GM23338 (cell line): ENCODE measurements around the gene A1BG. TPM values are rescaled to one million over a fixed set of nuclear protein-coding genes. Genes with fewer than 3 reads are reported as not detected.

Experiments used
- ATAC-seq: fragments of 200-7000 bp; cut with Tn5 transposase; 3 replicates; pipeline ENCODE4 v1.9.1; 2020
- DNase-seq: peaks from one replicate; pipeline ENCODE4 v3.0.0-alpha.2; 2015; ENCODE audit warnings: low spot score
- H2AFZ ChIP-seq: fragments of 200-600 bp; sonication (generic); 2 replicates; pipeline ENCODE4 v1.8.0; 2016; ENCODE audit warnings: antibody characterized with exemption, mild to moderate bottlenecking, moderate library complexity
- H3F3A ChIP-seq: fragments of 200-600 bp; sonication (generic); replicated peaks from 2 replicates; pipeline ENCODE4 v1.8.0; 2017; ENCODE audit warnings: antibody characterized with exemption, mixed run types, low read depth
- H3K27ac ChIP-seq: fragments of 200-600 bp; sonication (generic); 2 replicates; pipeline ENCODE4 v1.6.1; 2016; ENCODE audit warnings: low read depth
- H3K27me3 ChIP-seq: fragments of 200-600 bp; sonication (generic); 2 replicates; pipeline ENCODE4 v1.8.0; 2016; ENCODE audit warnings: mild to moderate bottlenecking, mixed run types, moderate library complexity; ENCODE audit not compliant: insufficient read depth
- H3K36me3 ChIP-seq: fragments of 200-600 bp; sonication (generic); 2 replicates; pipeline ENCODE4 v1.8.0; 2016; ENCODE audit warnings: mild to moderate bottlenecking; ENCODE audit not compliant: insufficient read depth
- H3K4me1 ChIP-seq: fragments of 200-600 bp; sonication (generic); 2 replicates; pipeline ENCODE4 v1.8.0; 2016; ENCODE audit warnings: mild to moderate bottlenecking, moderate library complexity; ENCODE audit not compliant: insufficient read depth
- H3K4me2 ChIP-seq: fragments of 200-600 bp; sonication (generic); 2 replicates; pipeline ENCODE4 v1.7.1; 2017; ENCODE audit warnings: mixed run types
- H3K4me3 ChIP-seq: fragments of 200-600 bp; sonication (generic); 2 replicates; pipeline ENCODE4 v1.6.1; 2016; ENCODE audit warnings: mixed run types
- H3K79me2 ChIP-seq: fragments of 200-600 bp; sonication (generic); replicated peaks from 2 replicates; pipeline ENCODE4 v1.8.0; 2017; ENCODE audit warnings: mild to moderate bottlenecking; ENCODE audit not compliant: insufficient read depth
- H3K9me2 ChIP-seq: fragments of 200-600 bp; sonication (generic); 2 replicates; pipeline ENCODE4 v1.8.0; 2017; ENCODE audit not compliant: insufficient read depth
- H4K20me1 ChIP-seq: fragments of 200-600 bp; sonication (generic); replicated peaks from 2 replicates; pipeline ENCODE4 v1.8.0; 2017; ENCODE audit warnings: mild to moderate bottlenecking; ENCODE audit not compliant: insufficient read depth
- H3K27ac Mint-ChIP-seq: 2 replicates; pipeline ENCODE4 v1.8.0; 2020; ENCODE audit warnings: inconsistent platforms, mild to moderate bottlenecking, moderate library complexity, mixed read lengths
- H3K27me3 Mint-ChIP-seq: 3 replicates; pipeline ENCODE4 v1.8.0; 2022; ENCODE audit warnings: low read depth, mild to moderate bottlenecking, moderate library complexity, mixed read lengths, inconsistent platforms; ENCODE audit not compliant: insufficient read depth, poor library complexity
- H3K36me3 Mint-ChIP-seq: 3 replicates; pipeline ENCODE4 v1.8.0; 2021; ENCODE audit warnings: low read depth, mild to moderate bottlenecking, inconsistent platforms, moderate library complexity, mixed read lengths
- H3K4me1 Mint-ChIP-seq: 3 replicates; pipeline ENCODE4 v1.8.0; 2020; ENCODE audit warnings: mild to moderate bottlenecking, inconsistent platforms, mixed read lengths
- H3K4me3 Mint-ChIP-seq: 3 replicates; pipeline ENCODE4 v1.8.0; 2021; ENCODE audit warnings: moderate library complexity, mild to moderate bottlenecking, inconsistent platforms, mixed read lengths
- H3K9me3 Mint-ChIP-seq: 3 replicates; pipeline ENCODE4 v1.8.0; 2020; ENCODE audit warnings: moderate library complexity, mild to moderate bottlenecking, inconsistent platforms, mixed read lengths
- ETS1 ChIP-seq: IDR thresholded peaks from 2 replicates; pipeline ENCODE4 v1.6.1; 2016; ENCODE audit warnings: antibody characterized with exemption
- EZH2 ChIP-seq: fragments of 200-600 bp; sonication (generic); IDR thresholded peaks from one replicate; pipeline ENCODE4 v1.8.0; 2017; ENCODE audit warnings: antibody characterized with exemption, mild to moderate bottlenecking, low read depth; ENCODE audit not compliant: unreplicated experiment
- NANOG ChIP-seq: IDR thresholded peaks from 2 replicates; pipeline ENCODE4 v1.6.1; 2016; ENCODE audit warnings: antibody characterized with exemption, borderline replicate concordance
- POLR2AphosphoS5 ChIP-seq: IDR thresholded peaks from 2 replicates; pipeline ENCODE4 v1.6.1; 2016; ENCODE audit warnings: antibody characterized with exemption, low read depth
- REST ChIP-seq: IDR thresholded peaks from one replicate; pipeline ENCODE4 v1.6.1; 2018; ENCODE audit warnings: antibody characterized with exemption; ENCODE audit not compliant: unreplicated experiment
- STAT1 ChIP-seq: IDR thresholded peaks from one replicate; pipeline ENCODE4 v1.6.1; 2016; ENCODE audit warnings: antibody characterized with exemption; ENCODE audit not compliant: unreplicated experiment
- ZNF462 ChIP-seq: fragments of 250-450 bp; sonication (Bioruptor Pico); IDR thresholded peaks from 2 replicates; pipeline ENCODE4 v1.5.0; 2020; ENCODE audit warnings: mild to moderate bottlenecking, moderate library complexity
- polyA plus RNA-seq: library from polyadenylated mRNA; unstranded; fragments of >200 nt; fragmentation: Nextera tagmentation; extraction: Ambion mirVana; gene quantifications from 2 replicates; pipeline ENCODE4 v1.2.1, GENCODE V29; 2016
- total RNA-seq: library from RNA; depleted of rRNA; stranded (reverse); fragments of >200 nt; shearing (Covaris generic); gene quantifications from 2 replicates; pipeline ENCODE4 v1.2.3, GENCODE V29; 2014

Gene A1BG
- total and polyA plus RNA-seq, 2 experiments from 2014 or later: 17.7 to 43.5 TPM

- TF ChIP-seq EZH2 (no peak), NANOG (no peak), ZNF462 (CRISPR knock-in tag) (no peak), POLR2AphosphoS5 (no peak), REST (no peak), STAT1 (no peak), ETS1 (no peak)
- Mint-ChIP-seq H3K4me3 (no peak overlapping the region), H3K27me3 (peaks cover 6% of the 10 kb centered on the region), H3K36me3 (no peaks in the 10 kb centered on the region), H3K9me3 (peaks cover 3% of the 10 kb centered on the region; the same call in 1 of the 3 replicates), H3K27ac (peak overlapping the region; percentile 84; the same call in 1 of the 2 replicates), H3K4me1 (no peaks in the 10 kb centered on the region; the same call in 2 of the 3 replicates)
- Histone ChIP-seq H3K27me3 (peaks cover 33% of the 10 kb centered on the region), H3K9me2 (no peaks in the 10 kb centered on the region), H4K20me1 (no peaks in the 10 kb centered on the region; the same call in 1 of the 2 replicates), H3F3A (peaks cover 6% of the 10 kb centered on the region), H3K27ac (no peak overlapping the region), H3K4me1 (no peaks in the 10 kb centered on the region; the same call in 1 of the 2 replicates), H2AFZ (no peak overlapping the region), H3K4me3 (no peak overlapping the region), H3K4me2 (peak overlapping the region; percentile 83), H3K79me2 (no peaks in the 10 kb centered on the region), H3K36me3 (no peaks in the 10 kb centered on the region)
- no peak for ATAC-seq
- DNase-seq: no peak
These were observed 4.3 kb upstream of the A1BG start for GRCh38 chr19:58357481-58358145.
